Stimulated activated CD8-positive, alpha-beta memory T cell treated with anti-CD3 and anti-CD28 coated beads, Interleukin-7, amount 100 ng/mL, for 1 hour (primary cell): ENCODE results near the gene C9orf72.
"Not testable (repeated sequence)": the region's sequence is repeated elsewhere in the genome, so short reads cannot be mapped to it uniquely, and the experiment has no call there.

Experiments used
- DNase-seq, 2 donors: peaks; one replicate each; pipeline ENCODE4 v3.0.0-alpha.2; 2020; ENCODE audit warnings: low read depth in 2 of 2

C9orf72 gene, protein sequence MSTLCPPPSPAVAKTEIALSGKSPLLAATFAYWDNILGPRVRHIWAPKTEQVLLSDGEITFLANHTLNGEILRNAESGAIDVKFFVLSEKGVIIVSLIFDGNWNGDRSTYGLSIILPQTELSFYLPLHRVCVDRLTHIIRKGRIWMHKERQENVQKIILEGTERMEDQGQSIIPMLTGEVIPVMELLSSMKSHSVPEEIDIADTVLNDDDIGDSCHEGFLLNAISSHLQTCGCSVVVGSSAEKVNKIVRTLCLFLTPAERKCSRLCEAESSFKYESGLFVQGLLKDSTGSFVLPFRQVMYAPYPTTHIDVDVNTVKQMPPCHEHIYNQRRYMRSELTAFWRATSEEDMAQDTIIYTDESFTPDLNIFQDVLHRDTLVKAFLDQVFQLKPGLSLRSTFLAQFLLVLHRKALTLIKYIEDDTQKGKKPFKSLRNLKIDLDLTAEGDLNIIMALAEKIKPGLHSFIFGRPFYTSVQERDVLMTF

GRCh38 chr9:27572918-27573633, at the start of gene C9orf72:
Gene C9orf72 (minus strand): TSS chr9:27573481. CDS start chr9:27567120, 6,361 bp downstream.
- DNase-seq = peak; percentile 78 to 79

GRCh38 chr9:27622693-27623340, 49.5 kb upstream of the C9orf72 start:
- DNase-seq = no peak

DNA sequence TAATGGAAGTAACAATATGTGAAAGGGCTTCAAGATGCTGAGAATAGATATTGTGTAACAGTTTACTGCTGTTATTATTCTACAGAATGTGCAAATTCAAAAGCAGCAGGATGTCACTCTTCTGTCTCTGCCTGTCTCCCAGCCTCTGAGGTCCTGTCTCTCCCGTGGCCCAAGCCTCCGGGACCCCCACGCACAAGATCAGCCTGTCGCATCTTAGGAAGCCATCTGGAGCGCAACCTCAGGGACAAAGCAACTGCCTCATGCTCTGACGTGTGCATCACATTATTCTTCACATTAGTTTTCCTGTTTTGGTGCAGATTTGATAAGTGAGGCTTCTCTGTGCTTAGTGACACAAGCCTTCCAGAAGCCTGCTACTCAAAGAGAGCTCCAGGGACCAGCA, 46.5 kb upstream of the C9orf72 start:
- no peak for DNase-seq

DNA sequence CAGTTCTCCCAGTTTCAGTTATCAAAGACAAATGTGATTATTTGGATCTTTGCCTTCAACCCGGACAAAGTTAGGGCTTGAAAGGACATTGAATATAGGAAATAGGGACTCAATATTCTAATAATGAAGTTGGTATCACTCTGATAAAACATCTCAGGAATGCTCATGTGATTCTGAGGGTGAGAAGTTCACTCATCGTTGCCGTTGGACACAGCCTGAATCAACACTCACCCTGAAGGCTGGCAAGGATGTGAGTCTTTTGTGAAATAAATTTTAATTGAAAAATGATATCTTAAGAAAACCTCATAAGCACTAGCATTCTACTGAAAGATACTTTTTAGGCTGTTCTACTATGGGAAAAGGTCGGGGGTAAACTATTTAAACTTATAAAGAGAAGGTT, 44.8 kb upstream of the C9orf72 start:
- no peak for DNase-seq

GRCh38 chr9:27614551-27614950, 41.3 kb upstream of the C9orf72 start:
- DNase-seq = no peak

DNA sequence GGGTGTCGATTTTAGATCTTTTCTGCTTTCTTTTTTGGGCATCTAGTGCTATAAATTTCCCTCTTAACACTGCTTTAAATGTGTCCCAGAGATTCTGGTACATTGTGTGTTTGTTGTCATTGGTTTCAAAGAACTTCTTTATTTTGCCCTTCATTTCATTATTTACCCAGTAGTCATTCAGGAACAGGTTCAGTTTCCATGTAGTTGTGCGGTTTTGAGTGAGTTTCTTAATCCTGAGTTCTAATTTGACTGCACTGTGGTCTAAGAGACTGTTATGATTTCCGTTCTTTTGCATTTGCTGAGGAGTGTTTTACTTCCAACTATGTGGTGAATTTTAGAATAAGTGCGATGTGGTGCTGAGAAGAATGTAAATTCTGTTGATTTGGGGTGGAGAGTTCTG, 38.8 kb upstream of the C9orf72 start:
- not testable (repeated sequence) for DNase-seq

GRCh38 chr9:27610622-27611021, 37.3 kb upstream of the C9orf72 start:
- no peak for DNase-seq

DNA sequence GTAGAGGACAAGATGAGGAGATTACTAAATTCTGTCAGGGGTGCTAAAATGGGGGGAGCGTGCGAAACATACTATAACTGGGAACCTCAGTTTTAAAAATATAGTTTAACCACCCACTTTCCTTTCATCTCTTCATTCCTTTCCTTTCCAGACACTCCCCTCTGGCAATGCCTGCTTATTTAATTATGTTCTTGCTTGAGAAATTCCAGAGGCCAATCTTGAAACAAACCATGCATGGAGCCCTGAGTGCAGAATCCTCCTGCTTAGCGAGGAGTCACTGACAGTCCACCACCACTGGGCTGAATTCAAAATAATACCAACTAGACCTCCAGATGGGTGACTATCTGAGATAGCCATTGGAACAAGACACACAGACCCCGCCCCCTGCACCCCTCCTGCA, 29.7 kb upstream of the C9orf72 start:
- no peak for DNase-seq

GRCh38 chr9:27602142-27602861, 29.0 kb upstream of the C9orf72 start:
- DNase-seq = no peak

DNA sequence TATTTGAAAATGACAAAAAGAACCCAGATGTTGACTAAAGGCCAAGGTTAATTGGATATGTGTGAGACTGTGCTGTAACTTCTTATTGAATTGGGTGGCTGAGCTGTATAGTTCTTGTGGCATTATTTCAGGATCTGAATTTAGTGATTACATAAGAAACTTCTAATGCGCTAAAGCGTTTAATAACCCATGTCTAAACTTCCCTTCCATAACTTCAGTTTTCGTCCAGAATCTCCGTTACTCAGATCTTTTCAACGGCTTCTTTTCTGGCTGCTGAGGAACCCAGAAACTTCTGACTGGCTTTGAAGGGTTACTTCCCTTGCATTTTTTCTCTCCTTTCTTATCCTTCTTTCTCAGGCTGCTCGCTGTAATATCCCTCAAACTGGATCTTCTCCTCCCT, 28.1 kb upstream of the C9orf72 start:
- no peak for DNase-seq

GRCh38 chr9:27600256-27600655, 27.0 kb upstream of the C9orf72 start:
- DNase-seq = no peak

- no peak for DNase-seq
These were observed 26.6 kb upstream of the C9orf72 start for GRCh38 chr9:27599870-27600238.

DNA sequence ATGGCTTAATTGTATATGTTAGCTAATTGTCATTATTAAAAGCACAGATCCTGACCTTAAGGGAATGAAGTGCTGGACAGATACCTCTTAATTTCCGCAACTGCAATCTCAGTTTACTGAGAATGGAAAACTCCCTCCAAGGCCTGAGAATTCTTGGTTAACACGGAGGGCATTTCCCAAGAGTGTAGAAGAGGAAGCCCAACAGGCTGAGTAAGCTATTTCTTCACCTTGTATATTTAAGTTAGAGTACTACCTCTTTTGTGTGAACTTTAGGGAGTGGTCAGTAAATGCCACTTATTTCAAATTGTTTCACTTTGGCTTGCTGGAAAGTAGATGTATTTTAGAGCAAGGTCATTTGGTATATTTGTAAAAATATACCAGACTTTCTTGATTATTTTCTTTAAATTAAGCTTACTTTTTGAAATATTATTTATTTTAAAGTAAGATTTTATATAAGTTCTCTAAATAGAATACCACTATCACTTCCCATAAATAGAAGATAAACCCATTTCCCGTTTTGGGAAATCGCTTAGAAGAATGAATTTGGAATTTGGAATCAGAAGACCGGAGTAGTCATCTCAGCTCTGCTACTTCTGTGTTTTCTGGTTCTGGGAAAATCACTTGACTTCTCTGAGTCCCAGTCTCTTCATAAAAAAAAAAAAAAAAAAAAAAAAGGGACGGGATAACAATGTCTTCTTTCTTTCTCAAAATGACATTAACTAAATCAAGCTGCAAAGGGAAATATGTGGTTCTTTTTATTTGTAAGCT, 26.0 kb upstream of the C9orf72 start:
- no peak for DNase-seq

DNA sequence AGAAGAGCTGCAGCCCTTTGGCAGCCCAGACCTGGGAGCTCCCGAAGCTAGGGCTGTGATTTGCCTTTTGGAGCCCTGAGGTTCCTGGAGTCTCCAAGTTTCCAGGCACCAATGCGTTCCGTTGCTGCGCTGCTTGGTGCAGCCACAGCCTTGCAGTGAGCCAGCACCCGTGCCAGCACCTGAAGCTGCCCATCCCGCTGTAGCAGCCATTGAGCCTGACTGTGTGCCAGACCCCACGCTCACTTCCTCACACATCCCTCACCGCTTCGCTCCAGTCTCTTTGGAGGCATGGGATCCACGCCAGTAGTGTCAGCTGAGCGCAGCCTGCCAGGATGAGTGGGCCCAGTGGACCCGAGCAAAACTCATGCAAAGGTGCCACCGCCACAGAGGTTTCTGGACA, 22.5 kb upstream of the C9orf72 start:
- no peak for DNase-seq

- DNase-seq = no peak
These were observed 18.4 kb upstream of the C9orf72 start for GRCh38 chr9:27591672-27592071.

DNA sequence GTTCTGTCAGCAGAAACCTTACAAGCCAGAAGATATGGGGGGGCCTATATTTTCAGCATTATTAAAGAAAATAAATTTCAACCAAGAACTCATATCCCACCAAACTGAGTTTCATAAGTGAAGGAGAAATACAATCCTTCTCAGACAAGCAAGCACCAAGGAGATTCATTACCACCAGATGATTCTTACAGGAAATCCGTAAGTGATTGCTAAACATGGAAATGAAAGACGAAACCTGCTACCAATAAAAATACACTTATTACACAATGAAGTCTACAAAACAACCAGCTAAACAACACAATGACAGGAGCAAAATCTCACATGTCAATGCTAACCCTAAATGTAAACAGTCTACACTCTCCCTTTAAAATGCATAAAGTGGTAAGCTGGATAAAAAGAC, 17.8 kb upstream of the C9orf72 start:
- DNase-seq = no peak

- DNase-seq = no peak
These were observed 17.4 kb upstream of the C9orf72 start for GRCh38 chr9:27590651-27591050.

DNA sequence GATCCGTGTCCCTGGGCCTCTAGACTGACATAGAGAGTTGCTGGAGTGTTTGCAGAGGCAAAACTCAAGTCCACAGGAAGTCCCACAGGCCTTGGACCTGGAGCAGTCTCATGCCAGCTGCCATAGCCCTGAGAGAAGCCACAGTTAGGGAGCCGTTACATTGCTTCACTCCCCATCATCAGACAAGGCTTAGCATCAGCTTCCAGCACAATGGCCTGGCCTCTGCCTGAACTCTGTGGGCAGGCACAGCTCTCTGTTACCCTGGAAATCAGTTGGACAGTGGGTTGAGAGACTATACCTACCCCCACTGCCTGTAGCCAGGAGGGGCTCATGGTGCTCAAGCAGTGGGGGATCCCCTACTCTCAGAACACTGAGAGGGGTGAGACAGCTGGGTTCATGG, 16.2 kb upstream of the C9orf72 start:
- no peak for DNase-seq

GRCh38 chr9:27586304-27586703, 13.0 kb upstream of the C9orf72 start:
- no peak for DNase-seq

GRCh38 chr9:27584931-27585330, 11.7 kb upstream of the C9orf72 start:
- no peak for DNase-seq

DNA sequence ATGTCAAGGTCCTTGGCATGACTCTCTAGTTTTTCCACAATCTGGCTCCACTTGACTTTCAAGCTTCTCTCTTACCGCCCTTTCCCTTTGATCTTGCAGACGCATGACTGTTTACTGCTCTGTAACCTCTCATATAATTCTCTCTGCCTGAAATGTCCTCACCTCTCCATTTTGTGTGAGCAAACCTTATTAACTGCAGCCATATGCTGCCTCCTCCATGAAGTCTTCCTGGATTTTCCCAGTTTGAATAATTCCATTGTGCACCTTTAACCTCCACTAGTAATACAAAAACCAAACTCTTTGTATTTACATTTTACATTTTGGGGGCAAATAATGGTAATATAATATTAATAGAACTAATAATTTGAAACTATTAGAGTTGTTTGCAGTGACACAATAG, 9.5 kb upstream of the C9orf72 start:
- DNase-seq = no peak
